GM18907 (cell line): ENCODE data around the gene CNTRL.
"Not testable (repeated sequence)": the region's sequence is repeated elsewhere in the genome, so short reads cannot be mapped to it uniquely, and the experiment has no call there.

ENCODE experiments used
- ATAC-seq: cut with Tn5 transposase; IDR thresholded peaks from one replicate; pipeline ENCODE4 v1.9.1; 2021; ENCODE audit warnings: mild to moderate bottlenecking, moderate library complexity; ENCODE audit not compliant: unreplicated experiment

The CNTRL gene

GRCh38 chr9:121179373-121179721 is 104.6 kb downstream of the CNTRL start:
- ATAC-seq: not testable (repeated sequence)

- ATAC-seq: no peak
These were observed 105.4 kb downstream of the CNTRL start for GRCh38 chr9:121179930-121180681.

GRCh38 chr9:121182101-121182836 is 107.5 kb downstream of the CNTRL start:
- no peak for ATAC-seq

GRCh38 chr9:121182989-121183388 is 108.2 kb downstream of the CNTRL start:
- ATAC-seq: no peak

GRCh38 chr9:121183666-121184423 is 109.1 kb downstream of the CNTRL start:
- ATAC-seq: no peak

- no peak for ATAC-seq
These were observed 109.7 kb downstream of the CNTRL start for GRCh38 chr9:121184463-121184862.

GRCh38 chr9:121185178-121185745 is 110.5 kb downstream of the CNTRL start:
- ATAC-seq: no peak

- ATAC-seq: no peak
These were observed 111.1 kb downstream of the CNTRL start for GRCh38 chr9:121185774-121186403.

GRCh38 chr9:121187636-121188305 is 113.0 kb downstream of the CNTRL start:
- no peak for ATAC-seq

GRCh38 chr9:121189006-121189405 is 114.3 kb downstream of the CNTRL start:
- ATAC-seq: no peak

- no peak for ATAC-seq
These were observed 114.9 kb downstream of the CNTRL start for GRCh38 chr9:121189660-121190059.

- ATAC-seq: no peak
These were observed 116.5 kb downstream of the CNTRL start for GRCh38 chr9:121191235-121191634.

GRCh38 chr9:121192518-121192917 is 117.8 kb downstream of the CNTRL start:
- no peak for ATAC-seq

GRCh38 chr9:121192959-121193640 is 118.3 kb downstream of the CNTRL start:
- ATAC-seq: no peak

- no peak for ATAC-seq
These were observed 120.0 kb downstream of the CNTRL start for GRCh38 chr9:121194730-121195129.

- ATAC-seq: peak; percentile 59
These were observed 121.6 kb downstream of the CNTRL start for GRCh38 chr9:121196389-121196788.

GRCh38 chr9:121197132-121197531 is 122.4 kb downstream of the CNTRL start:
- ATAC-seq: no peak

GRCh38 chr9:121198512-121199042 is 123.8 kb downstream of the CNTRL start:
- ATAC-seq: no peak

- ATAC-seq: no peak
These were observed 125.2 kb downstream of the CNTRL start for GRCh38 chr9:121199921-121200320.
